ENCODE measurements around the gene OXTR. TPM values are rescaled to one million over a fixed set of nuclear protein-coding genes. Genes with fewer than 3 reads are reported as not detected.
"Not testable (repeated sequence)": the region's sequence is repeated elsewhere in the genome, so short reads cannot be mapped to it uniquely, and the experiment has no call there.

Gene OXTR
- total RNA-seq, 1 donor from 2014 or later: 0.50 TPM

- no peaks in the 10 kb centered on the region for H3K27me3 ChIP-seq (ENCODE audit: low read depth)
- H3K36me3 ChIP-seq: no peaks in the 10 kb centered on the region
- DNase-seq: no peak
- H3K27ac ChIP-seq: no peak overlapping the region
- H3K4me1 ChIP-seq: no peaks in the 10 kb centered on the region
- TF ChIP-seq, protein P1, sequence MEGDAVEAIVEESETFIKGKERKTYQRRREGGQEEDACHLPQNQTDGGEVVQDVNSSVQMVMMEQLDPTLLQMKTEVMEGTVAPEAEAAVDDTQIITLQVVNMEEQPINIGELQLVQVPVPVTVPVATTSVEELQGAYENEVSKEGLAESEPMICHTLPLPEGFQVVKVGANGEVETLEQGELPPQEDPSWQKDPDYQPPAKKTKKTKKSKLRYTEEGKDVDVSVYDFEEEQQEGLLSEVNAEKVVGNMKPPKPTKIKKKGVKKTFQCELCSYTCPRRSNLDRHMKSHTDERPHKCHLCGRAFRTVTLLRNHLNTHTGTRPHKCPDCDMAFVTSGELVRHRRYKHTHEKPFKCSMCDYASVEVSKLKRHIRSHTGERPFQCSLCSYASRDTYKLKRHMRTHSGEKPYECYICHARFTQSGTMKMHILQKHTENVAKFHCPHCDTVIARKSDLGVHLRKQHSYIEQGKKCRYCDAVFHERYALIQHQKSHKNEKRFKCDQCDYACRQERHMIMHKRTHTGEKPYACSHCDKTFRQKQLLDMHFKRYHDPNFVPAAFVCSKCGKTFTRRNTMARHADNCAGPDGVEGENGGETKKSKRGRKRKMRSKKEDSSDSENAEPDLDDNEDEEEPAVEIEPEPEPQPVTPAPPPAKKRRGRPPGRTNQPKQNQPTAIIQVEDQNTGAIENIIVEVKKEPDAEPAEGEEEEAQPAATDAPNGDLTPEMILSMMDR (IDR thresholded peaks at IDR 0.05): no peak
- ATAC-seq: no peak
- intact Hi-C loops (cut with DNase I): no loop called here
- H3K9me3 ChIP-seq: no peaks in the 10 kb centered on the region
- H3K4me3 ChIP-seq: no peak overlapping the region
Observed at GRCh38 chr3:8722808-8723207, 46.6 kb downstream of the OXTR start.

DNA sequence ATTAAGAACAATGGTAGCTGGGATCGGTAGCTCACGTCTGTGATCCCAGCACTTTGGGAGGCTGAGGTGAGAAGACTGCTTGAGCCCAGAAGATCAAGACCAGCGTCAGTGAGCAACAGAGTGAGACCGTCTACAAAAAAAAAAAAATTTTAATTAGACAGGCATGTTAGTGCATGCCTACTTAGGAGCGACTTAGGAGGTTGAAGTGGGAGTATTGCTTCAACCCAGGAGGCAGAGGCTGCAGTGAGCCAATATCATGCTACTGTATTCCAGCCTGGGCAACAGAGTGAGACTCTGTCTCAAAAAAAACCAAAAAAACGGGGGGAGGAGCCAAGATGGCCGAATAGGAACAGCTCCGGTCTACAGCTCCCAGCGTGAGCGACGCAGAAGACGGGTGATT lies 53.7 kb downstream of the OXTR start:
- ATAC-seq; H3K4me1 ChIP-seq; H3K27ac ChIP-seq; H3K27me3 ChIP-seq (ENCODE audit: low read depth); DNase-seq; intact Hi-C loops (cut with DNase I); H3K9me3 ChIP-seq; H3K36me3 ChIP-seq; H3K4me3 ChIP-seq: not testable (repeated sequence)

- TF ChIP-seq, protein P1 (IDR thresholded peaks at IDR 0.05): no peak
- ATAC-seq: no peak
- no peak overlapping the region for H3K4me3 ChIP-seq
- H3K36me3 ChIP-seq: no peaks in the 10 kb centered on the region
- intact Hi-C loops (cut with DNase I): no loop called here
- H3K27ac ChIP-seq: no peak overlapping the region
- H3K9me3 ChIP-seq: no peaks in the 10 kb centered on the region
- no peaks in the 10 kb centered on the region for H3K27me3 ChIP-seq (ENCODE audit: low read depth)
- H3K4me1 ChIP-seq: no peaks in the 10 kb centered on the region
- no peak for DNase-seq
Observed at GRCh38 chr3:8713901-8714759, 55.3 kb downstream of the OXTR start.

GRCh38 chr3:8712908-8713255 lies 56.5 kb downstream of the OXTR start:
- Histone ChIP-seq H3K9me3 (no peaks in the 10 kb centered on the region), H3K4me1 (no peaks in the 10 kb centered on the region), H3K4me3 (no peak overlapping the region), H3K27ac (no peak overlapping the region), H3K36me3 (no peaks in the 10 kb centered on the region), H3K27me3 (ENCODE audit: low read depth) (no peaks in the 10 kb centered on the region)
- ATAC-seq (no peak), DNase-seq (no peak)
- intact Hi-C loops (cut with DNase I): no loop called here
- TF ChIP-seq, protein P1 (IDR thresholded peaks at IDR 0.05): no peak

- intact Hi-C loops (cut with DNase I): no loop called here
- Histone ChIP-seq H3K27ac (no peak overlapping the region), H3K9me3 (no peaks in the 10 kb centered on the region), H3K36me3 (no peaks in the 10 kb centered on the region), H3K27me3 (ENCODE audit: low read depth) (no peaks in the 10 kb centered on the region), H3K4me3 (no peak overlapping the region), H3K4me1 (no peaks in the 10 kb centered on the region)
- no peak for ATAC-seq
- DNase-seq: no peak
- TF ChIP-seq, protein P1 (IDR thresholded peaks at IDR 0.05): no peak
Observed at GRCh38 chr3:8712045-8712907, 57.1 kb downstream of the OXTR start.

All from lower lobe of right lung (tissue), 2 donors.